GOT3 (cell line): ENCODE data around the gene ATP2C2.

ENCODE experiments used
- DNase-seq: peaks from one replicate; lab custom pipeline; 2025; ENCODE audit warnings: mixed read lengths; lab: John Stamatoyannopoulos, UW

ATP2C2 gene

DNA sequence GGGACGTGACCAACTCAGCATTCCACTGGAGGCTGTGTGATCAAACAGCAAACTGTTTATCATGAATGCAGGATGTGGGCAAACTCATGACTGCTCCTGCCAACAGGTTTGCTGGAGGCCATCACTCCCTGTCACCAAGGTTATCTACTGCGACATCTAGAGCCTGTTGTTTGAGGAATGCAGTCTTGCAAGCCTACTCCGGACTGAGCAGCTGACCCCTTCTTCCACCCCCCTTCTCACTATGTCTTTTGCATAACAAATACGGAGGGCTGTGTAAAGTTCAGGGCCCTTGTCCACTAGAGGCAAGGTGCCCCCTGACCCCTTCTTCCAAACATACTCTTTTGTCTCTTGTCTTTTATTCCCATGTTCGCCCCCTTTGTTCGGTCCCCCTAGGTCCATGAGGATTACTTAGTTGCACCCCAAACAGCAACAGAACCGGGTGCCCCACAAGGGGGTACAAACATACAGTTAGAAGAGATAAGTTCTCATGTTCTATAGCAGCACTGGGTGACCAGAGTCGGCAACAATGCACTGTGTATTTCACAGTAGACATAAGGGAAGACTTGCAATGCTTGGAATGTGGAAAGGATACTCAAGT is 107.4 kb downstream of the ATP2C2 start:
- no peak for DNase-seq

DNA sequence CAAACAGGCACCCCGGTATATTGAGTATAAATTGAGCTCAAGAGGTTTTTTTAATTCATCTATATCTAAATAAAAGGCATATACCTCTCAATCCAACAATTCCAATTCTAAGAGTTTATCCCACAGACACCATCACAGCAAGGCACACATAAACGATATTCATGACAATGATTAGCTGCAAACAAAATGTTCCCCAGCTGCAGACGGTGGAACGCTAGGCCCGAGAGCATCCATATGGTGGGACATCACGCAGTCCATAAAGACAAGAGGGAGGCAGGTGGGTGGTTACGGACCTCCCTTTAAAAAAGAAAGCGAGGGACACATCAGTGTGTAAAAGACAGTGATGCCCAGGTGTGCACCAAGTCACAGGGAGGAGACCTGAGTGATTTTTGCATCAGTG is 108.1 kb downstream of the ATP2C2 start:
- DNase-seq, result no peak

DNA sequence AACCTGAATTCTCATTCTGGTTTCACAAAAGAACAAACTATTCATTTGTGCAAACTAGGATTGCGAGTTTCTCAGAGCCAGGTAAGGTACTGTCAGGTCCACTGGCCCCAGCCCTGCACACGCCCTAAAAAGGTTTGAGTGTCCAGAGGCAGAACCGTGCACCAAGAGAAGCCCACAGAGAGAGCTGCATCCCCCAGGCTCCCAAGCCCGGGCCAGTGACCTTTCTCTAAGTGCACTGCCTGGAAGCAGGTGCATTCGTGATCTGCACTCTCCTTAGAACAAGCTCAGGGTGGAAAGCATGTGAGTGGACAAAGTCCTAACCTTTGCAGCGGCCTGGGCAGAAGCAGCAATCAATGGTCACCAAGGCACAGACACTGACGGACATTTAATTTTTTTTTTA is 109.3 kb downstream of the ATP2C2 start:
- DNase-seq, result no peak

DNA sequence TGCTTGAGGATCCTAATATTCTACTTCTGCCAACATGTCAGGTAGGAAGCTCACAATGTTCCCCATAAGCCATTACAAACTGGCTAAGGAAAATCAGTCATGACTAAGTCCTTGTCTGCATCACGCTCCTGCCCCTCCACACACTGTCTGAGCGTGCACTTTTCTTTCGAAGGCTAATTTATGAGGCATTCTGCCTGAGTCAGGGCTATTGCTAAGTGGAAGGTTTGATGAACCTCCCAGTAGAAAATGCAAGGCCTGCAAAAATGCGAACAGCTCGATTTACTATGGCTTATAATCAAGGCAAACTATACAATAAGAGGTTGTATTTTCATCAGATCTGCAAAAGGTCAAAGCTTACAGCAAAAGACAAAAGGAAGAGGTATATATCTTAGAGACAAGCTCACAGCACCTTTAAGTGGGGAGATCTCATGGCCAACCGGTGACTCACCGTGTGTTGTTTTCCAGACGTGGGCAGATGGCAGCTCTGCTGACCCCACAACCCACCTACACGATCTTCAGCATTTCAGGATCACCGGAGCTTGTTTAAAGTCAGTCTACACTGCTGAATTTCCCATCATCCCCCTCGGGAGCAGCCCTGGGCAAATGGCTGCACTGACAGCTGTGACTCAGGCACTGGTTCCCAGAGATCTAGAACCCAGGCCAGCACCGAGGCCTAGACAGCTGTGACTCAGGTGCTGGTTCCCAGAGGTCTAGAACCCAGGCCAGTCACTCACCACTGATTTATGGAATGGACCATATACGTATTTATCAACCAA is 110.0 kb downstream of the ATP2C2 start:
- DNase-seq, result no peak

DNA sequence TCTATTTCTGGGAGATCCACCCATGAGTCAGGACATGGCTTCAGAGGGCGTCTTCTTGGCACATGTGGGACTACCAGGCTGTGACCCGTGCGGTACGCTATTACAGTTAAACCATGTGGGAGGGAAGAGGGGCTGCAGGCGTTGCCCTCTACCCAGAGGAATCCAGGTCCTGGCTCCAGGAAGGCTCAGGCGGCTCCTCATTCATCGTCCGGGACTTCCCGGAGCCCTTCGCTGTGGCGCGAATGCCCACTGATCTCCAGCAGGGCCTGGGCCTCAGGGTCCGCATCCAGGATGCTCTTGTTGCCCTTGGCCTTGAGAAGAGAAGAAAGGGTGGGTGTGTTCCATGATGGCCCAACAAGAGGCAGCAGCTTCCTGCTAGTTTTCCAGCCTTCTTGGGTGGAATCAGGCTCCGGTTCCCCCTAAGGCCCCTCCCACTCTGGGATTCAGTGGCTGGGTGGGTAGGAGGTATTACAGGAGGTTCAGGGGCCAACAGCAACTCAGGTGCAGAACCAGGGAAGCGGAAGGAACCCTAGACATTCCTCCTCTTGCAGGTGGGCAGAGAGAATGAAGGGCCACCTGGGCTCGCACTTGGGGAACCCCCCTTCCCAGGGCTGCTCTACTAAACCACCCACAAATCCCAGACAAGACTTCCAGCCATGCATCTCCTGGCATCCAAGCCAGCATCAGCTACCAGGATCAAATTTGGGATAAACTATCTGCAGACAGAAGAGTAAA is 111.5 kb downstream of the ATP2C2 start:
- DNase-seq, result no peak

DNA sequence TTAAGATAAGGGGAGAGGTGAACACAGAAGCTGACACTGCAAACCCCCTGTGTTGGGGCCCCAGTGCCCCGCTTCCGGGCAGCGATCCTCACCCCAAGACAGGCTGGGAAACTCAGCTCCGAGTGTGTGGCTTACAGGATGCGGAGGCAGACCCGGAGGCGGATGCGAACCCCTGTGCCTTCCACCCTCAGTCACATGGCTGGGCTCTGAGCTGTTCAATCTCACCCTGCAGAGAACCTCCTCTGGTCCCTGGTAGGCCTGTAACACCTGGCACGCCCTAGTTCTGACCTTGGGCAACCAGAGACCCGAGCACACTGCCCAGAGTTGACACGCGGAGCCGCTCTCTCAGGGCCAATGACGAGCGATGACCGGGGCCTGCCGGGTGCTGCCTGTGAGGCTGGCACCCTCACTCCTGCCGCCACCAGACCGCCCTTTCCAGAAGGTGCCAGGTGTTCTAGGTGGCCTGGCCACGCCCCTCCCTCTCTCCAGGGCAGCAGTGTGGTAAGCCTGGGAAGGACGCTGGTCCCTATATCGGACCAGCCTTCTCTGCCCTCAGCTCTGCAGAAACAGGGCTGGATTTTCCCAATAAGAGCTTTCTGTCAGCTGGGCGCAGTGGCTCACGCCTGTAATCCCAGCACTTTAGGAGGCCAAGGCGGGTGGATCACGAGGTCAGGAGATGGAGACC is 112.9 kb downstream of the ATP2C2 start:
- no peak for DNase-seq

DNA sequence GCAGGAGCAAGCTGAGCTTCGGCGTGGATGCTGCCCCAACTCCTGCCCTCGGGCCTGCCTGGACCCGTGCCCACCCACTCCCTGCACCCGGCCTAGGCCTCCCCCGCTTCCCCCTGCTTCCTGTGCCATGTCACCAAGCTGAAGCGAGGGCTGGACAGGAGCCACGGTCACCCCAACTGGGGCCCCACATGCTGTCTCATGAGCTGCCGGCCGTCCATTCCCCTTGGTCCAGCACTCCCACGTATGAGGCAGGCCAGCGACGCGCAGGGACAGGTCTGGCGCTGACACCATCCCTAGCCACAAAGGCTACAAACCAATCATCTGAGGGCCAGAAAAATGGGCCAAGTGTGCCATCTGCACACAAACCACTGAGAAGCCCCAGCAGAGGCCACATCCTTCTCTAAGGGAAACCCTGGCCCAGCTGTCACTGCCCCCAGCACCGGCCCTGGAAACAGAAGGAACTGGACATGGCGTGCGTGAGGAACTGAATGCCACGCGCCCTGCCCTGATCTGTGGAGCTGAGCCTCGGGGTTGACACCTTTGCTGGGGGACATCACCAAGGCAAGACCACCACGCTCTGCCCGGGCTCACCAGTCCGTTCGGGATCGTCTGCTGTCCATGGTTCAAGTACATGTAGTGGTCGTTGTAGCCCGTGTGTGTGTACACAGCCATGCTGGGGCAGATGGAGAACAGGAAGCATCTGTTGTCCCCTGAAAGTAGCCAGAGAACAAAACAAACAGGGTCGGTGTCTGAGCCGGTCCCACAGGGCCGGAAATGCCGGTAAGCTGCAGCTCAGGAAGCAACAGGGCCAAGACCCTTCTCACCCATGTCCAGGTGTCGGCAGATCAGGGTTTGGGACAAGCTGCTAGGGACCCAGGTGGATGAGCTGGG is 113.9 kb downstream of the ATP2C2 start:
- no peak for DNase-seq

DNA sequence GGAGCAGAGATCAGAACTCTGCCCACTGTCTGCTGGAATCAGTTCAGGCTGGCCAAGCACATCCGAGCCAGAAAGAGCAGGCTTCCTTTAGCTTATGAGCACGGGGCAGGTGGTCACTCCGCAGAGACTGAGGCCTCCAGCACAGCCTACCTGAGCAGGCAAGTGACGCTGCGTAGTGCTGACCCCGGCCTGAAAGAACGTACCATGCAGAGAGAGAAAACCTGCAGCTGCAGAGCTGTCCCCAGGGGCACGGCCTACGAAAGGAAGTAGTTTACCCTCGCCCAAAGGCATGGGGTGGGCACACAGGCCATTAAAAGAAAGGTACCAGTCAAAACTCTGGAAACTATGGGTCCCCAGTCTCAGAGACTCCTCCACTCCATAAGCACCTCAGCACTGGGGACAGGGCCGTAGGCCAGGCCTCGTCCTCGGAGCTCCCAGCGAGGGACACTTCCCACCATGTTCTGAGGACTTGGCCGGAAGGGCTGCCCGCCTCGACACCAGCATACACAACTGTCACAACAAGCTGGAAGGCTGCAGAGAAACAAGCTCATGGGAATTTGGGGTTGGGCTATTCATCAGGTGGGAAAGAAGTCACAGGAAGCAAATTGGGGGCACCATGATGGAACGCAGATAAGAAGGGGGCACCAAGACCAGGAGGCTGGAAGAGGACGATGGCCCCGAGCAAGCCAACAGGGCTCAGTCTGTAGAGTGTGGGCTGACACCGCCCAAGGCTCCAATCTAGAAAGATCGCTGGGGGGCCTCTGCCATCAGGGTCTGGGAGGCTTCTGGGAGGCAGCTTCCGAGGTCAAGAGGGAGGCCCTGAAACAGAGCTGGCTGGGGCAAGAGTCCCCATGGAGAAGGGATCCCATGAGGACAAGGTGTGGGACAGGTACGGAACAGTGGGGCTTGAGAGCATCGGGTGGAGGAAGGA is 114.9 kb downstream of the ATP2C2 start:
- no peak for DNase-seq

DNA sequence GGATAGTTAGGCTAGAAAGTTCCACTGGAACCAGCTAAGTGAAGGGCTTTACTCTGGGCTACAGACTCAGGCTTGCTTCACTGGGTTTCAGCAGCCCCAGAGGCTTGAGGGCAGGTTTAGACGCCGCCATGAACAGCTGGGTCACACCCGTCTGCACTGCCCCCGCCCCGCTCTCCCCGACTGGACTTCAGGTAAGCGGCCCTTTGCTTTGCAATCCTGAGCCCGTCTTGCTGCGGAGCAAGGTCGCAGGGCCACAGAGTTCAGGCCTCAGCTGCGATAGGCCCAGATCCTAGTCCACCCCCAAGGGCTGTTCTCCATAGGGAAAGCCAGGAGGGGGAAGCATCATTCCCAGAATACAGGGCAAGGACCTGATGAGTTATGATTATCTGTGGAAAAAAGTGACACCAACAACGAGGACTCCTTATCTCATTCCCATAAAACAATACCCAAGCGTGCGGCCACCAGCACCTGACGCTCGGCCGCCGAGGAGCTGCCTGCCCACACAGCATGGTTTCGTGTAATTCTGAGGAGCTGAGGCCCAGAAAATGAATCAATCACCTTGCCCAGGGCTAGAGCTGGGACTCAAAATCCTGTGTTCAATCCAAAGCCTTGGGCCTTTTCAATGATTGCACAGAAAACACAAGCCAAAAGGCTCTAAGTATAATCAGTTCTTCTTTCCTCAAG is 115.7 kb downstream of the ATP2C2 start:
- no peak for DNase-seq

DNA sequence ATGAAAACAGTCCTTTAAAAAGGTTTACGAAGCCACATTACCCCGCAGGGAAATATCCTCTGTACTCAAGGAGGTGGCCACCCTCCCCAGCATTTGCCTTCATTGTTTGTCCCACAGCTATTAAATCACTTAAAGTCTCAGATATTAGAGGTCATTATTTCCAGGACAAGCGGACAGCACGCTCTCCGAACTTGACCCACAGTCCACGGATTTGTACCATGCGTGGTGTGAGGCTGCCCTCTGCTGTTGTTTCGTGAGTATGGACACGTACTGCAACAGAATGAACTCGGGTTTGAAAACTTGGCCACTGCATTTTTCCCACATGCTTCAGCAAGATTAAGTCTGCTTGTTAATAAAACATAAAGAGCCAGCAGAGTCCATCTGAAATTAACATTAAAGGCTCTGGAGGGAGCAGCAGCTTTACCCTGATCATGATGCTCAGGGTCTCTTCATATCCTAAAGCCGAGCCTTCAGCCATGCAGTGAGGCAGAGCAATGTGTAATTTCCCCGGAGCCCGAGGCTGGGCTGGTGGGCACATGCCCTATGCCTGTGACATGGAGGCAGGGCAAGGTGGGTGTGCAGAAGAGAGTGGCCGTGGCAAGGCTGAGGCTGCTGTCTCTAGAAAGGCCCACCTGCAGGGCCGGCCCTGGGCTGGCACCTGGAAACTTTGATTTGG is 116.4 kb downstream of the ATP2C2 start:
- no peak for DNase-seq

DNA sequence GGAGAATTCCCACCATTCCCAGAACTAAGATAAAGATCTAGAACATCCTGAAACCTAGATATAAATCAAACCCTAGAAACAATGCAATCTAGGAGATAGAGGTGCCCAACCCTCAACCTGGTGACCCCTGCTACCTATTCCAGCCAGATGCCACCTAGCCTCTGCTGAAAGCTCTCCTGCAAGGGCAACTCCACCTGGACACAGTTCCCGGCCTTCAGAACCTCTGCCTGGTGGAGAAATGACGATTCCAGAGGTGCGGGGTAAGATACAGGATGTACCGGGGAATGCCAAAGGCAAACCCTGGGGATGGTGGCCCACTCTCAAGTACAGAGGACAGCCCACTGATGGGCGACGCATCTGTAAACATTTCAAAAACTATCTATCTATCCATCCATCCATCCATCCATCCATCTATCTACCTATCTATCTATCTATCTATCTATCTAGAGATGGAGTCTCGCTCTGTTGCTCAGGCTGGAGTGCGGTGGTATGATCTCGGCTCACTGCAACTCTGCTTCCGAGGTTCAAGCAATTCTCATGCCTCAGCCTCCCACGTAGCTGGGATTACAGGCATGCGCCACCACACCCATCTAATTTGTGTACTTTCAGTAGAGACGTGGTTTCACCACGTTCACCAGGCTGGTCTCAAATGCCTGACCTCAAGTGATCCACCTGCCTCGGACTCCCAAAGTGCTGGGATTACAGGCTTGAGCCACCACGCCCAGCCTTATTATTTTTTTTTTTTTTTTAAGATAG is 117.1 kb downstream of the ATP2C2 start:
- no peak for DNase-seq

DNA sequence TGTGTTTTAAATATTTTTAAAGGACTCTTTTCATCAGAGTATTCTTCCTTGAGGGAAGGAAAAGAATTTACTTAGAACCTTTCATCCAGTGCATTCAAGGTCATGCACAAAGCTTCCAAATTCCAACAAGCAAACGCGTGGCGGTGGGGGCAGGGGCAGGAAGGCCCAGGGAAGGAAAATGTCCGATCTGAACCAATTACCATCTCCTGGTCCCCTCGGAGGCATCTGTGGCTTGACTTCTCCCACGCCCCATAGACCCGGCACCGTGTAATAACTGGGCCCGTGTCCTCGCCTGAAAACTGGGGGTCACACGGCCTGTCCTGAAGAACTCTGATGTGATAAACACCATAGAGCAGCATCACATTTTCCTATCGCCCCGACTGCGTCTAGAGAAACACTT is 117.8 kb downstream of the ATP2C2 start:
- no peak for DNase-seq

DNA sequence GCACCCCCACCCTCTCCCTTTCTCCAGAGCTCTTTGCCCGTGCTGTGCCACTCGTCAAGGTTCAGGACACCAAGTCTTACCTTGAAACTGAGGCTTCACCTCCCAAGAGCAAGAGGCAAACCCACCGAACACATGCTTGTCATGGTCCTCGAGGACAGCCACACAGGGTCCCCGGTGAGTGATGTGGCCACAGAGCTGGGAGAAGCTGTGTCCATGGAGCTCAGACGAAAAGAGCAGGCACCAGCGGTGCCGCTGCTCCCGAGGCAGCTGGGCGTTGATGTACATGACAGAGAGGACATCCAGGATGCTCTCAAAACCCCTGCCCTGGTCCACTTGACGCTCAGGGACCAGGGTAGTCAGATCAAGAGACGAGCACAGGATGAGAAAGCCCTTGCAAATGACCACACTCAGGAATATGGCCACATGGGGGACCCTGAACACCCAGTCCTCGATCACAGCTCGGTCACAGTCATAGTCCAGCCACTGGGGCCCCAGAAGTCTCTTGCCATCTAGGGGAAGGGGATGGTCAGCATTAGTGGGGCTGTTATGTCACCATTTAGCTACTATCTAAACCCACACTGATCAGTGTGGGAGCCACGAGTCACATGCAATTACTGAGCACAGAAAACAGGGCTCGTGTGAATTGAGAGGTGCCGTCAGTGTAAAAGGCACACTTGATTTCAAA is 118.4 kb downstream of the ATP2C2 start:
- DNase-seq, result no peak

DNA sequence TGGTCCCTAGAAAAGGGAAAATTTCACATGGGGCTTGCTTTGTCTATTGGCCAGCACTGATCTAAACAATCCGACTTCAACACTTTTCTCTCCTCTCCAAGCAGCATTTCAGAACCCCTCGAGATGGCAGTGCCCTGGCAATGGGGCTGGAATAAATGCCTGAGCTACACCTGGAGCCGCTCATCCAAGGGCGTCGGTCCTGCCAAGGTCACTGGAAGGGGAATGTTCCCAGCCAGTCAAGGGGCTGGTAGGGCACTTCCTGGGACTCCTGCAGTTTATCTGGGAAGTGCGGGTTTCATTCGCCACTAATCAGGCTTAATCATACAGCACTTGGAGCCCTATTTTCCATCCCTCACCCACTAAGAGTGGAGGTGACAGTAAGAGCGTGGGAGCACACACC is 119.0 kb downstream of the ATP2C2 start:
- DNase-seq, result no peak

DNA sequence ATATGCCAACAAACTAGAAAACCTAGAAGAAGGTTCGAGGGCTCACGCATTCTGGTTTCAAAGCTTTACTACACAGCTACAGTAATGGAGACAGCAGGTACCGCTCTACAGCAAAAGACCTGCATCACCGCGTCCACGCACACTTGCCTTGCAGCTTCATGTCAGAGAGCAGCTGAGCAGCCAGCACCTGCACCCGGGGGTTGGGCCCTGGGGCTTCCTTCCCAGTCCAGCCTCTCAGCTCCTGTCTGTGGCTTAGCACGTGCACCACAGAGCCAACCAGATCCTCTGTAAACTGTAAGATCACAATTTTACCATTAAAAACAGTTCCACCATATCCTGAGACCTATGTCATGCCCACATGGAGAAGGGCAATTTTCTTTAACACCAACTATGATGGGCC is 120.8 kb downstream of the ATP2C2 start:
- no peak for DNase-seq

DNA sequence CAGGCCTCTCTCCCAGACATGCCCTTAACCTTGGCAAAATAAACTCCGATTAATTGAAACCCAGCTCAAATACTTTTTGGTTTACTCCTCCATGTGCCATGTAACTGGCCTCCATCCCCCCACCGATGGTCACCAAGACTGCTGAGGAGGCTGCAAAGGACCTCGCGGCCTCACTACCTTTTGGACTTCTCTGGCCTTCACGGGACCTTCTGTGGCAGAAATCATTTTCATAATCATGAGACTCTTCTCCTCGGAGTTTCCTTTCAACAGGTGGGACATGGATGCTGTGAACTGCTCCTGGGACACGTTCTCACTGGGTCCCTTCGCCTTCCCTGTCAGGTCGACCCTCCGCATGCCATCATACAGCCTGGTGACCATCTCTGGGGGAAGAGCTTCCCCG is 127.2 kb downstream of the ATP2C2 start:
- no peak for DNase-seq

DNA sequence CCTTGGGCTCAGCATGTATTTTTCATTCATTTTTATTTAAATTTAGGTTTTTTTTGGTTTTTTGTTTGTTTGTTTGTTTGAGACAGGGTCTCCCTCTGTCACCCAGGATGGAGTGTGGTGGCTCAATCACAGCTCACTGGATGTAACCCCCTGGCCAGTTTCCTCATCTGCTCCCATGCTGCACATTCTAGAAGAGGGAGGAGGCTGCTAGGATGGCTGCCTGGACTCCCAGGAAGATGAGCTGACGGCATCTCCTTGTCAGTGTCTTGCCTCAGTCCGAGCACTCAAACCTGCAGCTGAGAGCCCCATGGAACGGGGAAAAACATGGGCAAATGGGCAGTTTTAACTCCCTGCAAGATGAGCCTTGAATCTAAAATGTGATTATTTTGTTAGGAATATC is 128.7 kb downstream of the ATP2C2 start:
- DNase-seq, result no peak
